COLO668 (cell line): Measurements from ENCODE around the gene MBTD1.
"Not testable (repeated sequence)": the region's sequence is repeated elsewhere in the genome, so short reads cannot be mapped to it uniquely, and the experiment has no call there.

ENCODE experiments used
- DNase-seq: peaks from one replicate; lab custom pipeline; 2025; ENCODE audit not compliant: unreplicated experiment; lab: John Stamatoyannopoulos, UW

Gene MBTD1

GRCh38 chr17:51259564-51260236 lies at the start of gene MBTD1:
TSS of gene MBTD1 (minus strand) at chr17:51260049. CDS start at chr17:51225161, 34,888 bp downstream.
- peak; percentile 86 for DNase-seq

- no peak for DNase-seq
Observed at GRCh38 chr17:51305182-51305581, 45.3 kb upstream of the MBTD1 start.

GRCh38 chr17:51299859-51300258 lies 40.0 kb upstream of the MBTD1 start:
- DNase-seq: no peak

- no peak for DNase-seq
Observed at GRCh38 chr17:51298508-51299371, 38.9 kb upstream of the MBTD1 start.

GRCh38 chr17:51294338-51294737 lies 34.5 kb upstream of the MBTD1 start:
- DNase-seq: not testable (repeated sequence)

GRCh38 chr17:51289696-51290111 lies 29.9 kb upstream of the MBTD1 start:
- DNase-seq: no peak

- DNase-seq: no peak
Observed at GRCh38 chr17:51287412-51287811, 27.6 kb upstream of the MBTD1 start.

GRCh38 chr17:51279183-51279582 lies 19.3 kb upstream of the MBTD1 start:
- no peak for DNase-seq

- no peak for DNase-seq
Observed at GRCh38 chr17:51275381-51275780, 15.5 kb upstream of the MBTD1 start.

GRCh38 chr17:51272812-51273211 lies 13.0 kb upstream of the MBTD1 start:
- no peak for DNase-seq

- DNase-seq: no peak
Observed at GRCh38 chr17:51270636-51271035, 10.8 kb upstream of the MBTD1 start.

GRCh38 chr17:51269991-51270390 lies 10.1 kb upstream of the MBTD1 start:
- no peak for DNase-seq

GRCh38 chr17:51264466-51264865 lies 4.6 kb upstream of the MBTD1 start:
- DNase-seq: not testable (repeated sequence)

GRCh38 chr17:51263006-51263405 lies 3.2 kb upstream of the MBTD1 start:
- no peak for DNase-seq

- DNase-seq: no peak
Observed at GRCh38 chr17:51261024-51261963, 1.4 kb upstream of the MBTD1 start.

- peak; percentile 95 for DNase-seq
Observed at GRCh38 chr17:51260237-51261023, 581 bp upstream of the MBTD1 start, which contains the start of gene UTP18. TSS of gene UTP18 (plus strand) at chr17:51260546. CDS start at chr17:51260585, 39 bp downstream.

- DNase-seq: peak; percentile 3
Observed at GRCh38 chr17:51258756-51259563, 889 bp downstream of the MBTD1 start.

- DNase-seq: no peak
Observed at GRCh38 chr17:51257150-51258081, 2.4 kb downstream of the MBTD1 start.
